GM12878 (cell line): Measurements from ENCODE around the gene PAK6. TPM values are rescaled to one million over a fixed set of nuclear protein-coding genes. Genes with fewer than 3 reads are reported as not detected.

ENCODE experiments used
- ATAC-seq: fragments of 200-7000 bp; cut with Tn5 transposase; 3 replicates; pipeline ENCODE4 v1.9.1; 2020; ENCODE audit warnings: mild to moderate bottlenecking, moderate library complexity
- BruUV-seq: library from RNA; stranded (reverse); fragments of 400-500 nt; replicated peaks from 2 replicates; lab custom pipeline; 2021; lab: Mats Ljungman, UMichigan
- CTCF ChIA-PET: fragments of 300-600 bp; sonication (Branson Sonifier 250); formaldehyde crosslinking; extraction: SDS; loops from one replicate; lab custom pipeline; 2021; ENCODE audit warnings: inconsistent platforms; lab: Yijun Ruan, JAX
- POLR2A ChIA-PET: fragments of 350-600 bp; formaldehyde crosslinking; extraction: SDS; loops from one replicate; lab custom pipeline; 2021; ENCODE audit warnings: inconsistent platforms; lab: Charles Lee
- RAD21 ChIA-PET: fragments of 300-600 bp; sonication (Branson Sonifier 250); formaldehyde crosslinking; loops from one replicate; lab custom pipeline; 2023; ENCODE audit warnings: antibody characterized with exemption; ENCODE audit not compliant: unreplicated experiment; lab: Charles Lee
- SMC1A ChIA-PET: fragments of 300-600 bp; sonication (Branson Sonifier 250); formaldehyde crosslinking; loops from one replicate; lab custom pipeline; 2023; ENCODE audit not compliant: unreplicated experiment, uncharacterized antibody; lab: Charles Lee
- DNase-seq: peaks from one replicate; pipeline ENCODE4 v3.0.0-alpha.2; 2011; ENCODE audit warnings: low read depth, low spot score
- FAIRE-seq: peaks from 3 replicates; lab custom pipeline; 2011; peaks lifted over from hg19 to GRCh38; lab: Jason Lieb, UNC
- H2AFZ ChIP-seq: 2 replicates; pipeline ENCODE4 v1.6.0; 2011; ENCODE audit warnings: low read depth, low read length, control low read depth; ENCODE audit not compliant: control insufficient read depth
- H3K27ac ChIP-seq: 2 replicates; pipeline ENCODE4 v1.5.1; 2011; ENCODE audit warnings: control low read depth; ENCODE audit not compliant: control insufficient read depth, insufficient read depth
- H3K27me3 ChIP-seq, 2 experiments: replicated peaks in 1 of 2; 2 replicates each; pipeline versions ENCODE4 v1.6.0 to v1.6.1; 2011; ENCODE audit warnings: low read length in 1 of 2; ENCODE audit not compliant: control insufficient read depth in 2 of 2, insufficient read depth in 2 of 2
- H3K36me3 ChIP-seq, 2 experiments: 2 replicates each; pipeline ENCODE4 v1.5.1; 2011; ENCODE audit warnings: low read length in 1 of 2; ENCODE audit not compliant: control insufficient read depth in 2 of 2, insufficient read depth in 2 of 2
- H3K4me1 ChIP-seq: 2 replicates; pipeline ENCODE4 v1.6.1; 2011; ENCODE audit warnings: mild to moderate bottlenecking, low read length, moderate library complexity, mixed read lengths; ENCODE audit not compliant: control insufficient read depth, insufficient read depth
- H3K4me2 ChIP-seq: 2 replicates; pipeline ENCODE4 v1.6.0; 2011; ENCODE audit warnings: control low read depth; ENCODE audit not compliant: control insufficient read depth, insufficient read depth
- H3K4me3 ChIP-seq: fragments of 200-600 bp; sonication (generic); 2 replicates; pipeline ENCODE4 v1.5.1; 2016
- H3K79me2 ChIP-seq: 2 replicates; pipeline ENCODE4 v1.6.0; 2011; ENCODE audit warnings: low read length; ENCODE audit not compliant: control insufficient read depth, insufficient read depth
- H3K9ac ChIP-seq: 2 replicates; pipeline ENCODE4 v1.8.0; 2011; ENCODE audit warnings: low read length, control low read depth, mixed read lengths; ENCODE audit not compliant: control insufficient read depth, insufficient read depth
- H3K9me3 ChIP-seq: replicated peaks from 3 replicates; pipeline ENCODE4 v1.5.1; 2011; ENCODE audit warnings: mild to moderate bottlenecking, low read length; ENCODE audit not compliant: control insufficient read depth, insufficient read depth
- H4K20me1 ChIP-seq: 2 replicates; pipeline ENCODE4 v1.6.0; 2011; ENCODE audit not compliant: control insufficient read depth, insufficient read depth
- BACH1 ChIP-seq: fragments of 450-650 bp; IDR thresholded peaks from 2 replicates; pipeline ENCODE4 v1.6.1; 2017; ENCODE audit warnings: mild to moderate bottlenecking, borderline replicate concordance
- EED ChIP-seq: sonication (generic); IDR thresholded peaks from 2 replicates; pipeline ENCODE4 v1.6.1; 2016; ENCODE audit warnings: antibody characterized with exemption, low read depth
- HDGF ChIP-seq: fragments of 450-650 bp; IDR thresholded peaks from 2 replicates; pipeline ENCODE4 v1.6.1; 2016; ENCODE audit warnings: antibody characterized with exemption
- IRF5 ChIP-seq: fragments of 450-650 bp; IDR thresholded peaks from 2 replicates; pipeline ENCODE4 v1.6.1; 2017; ENCODE audit warnings: borderline replicate concordance
- KLF5 ChIP-seq: fragments of 450-650 bp; IDR thresholded peaks from 2 replicates; pipeline ENCODE4 v1.6.1; 2014; ENCODE audit warnings: mild to moderate bottlenecking; ENCODE audit not compliant: partially characterized antibody
- NFIC ChIP-seq: IDR thresholded peaks from 2 replicates; pipeline ENCODE4 v1.6.1; 2012; ENCODE audit warnings: low read depth, mild to moderate bottlenecking, inconsistent platforms, low read length, moderate library complexity
- NFXL1 ChIP-seq: fragments of 450-650 bp; IDR thresholded peaks from 2 replicates; pipeline ENCODE4 v1.6.1; 2017; ENCODE audit warnings: antibody characterized with exemption, mild to moderate bottlenecking, borderline replicate concordance
- NFYA ChIP-seq: IDR thresholded peaks from 2 replicates; pipeline ENCODE4 v1.6.1; 2011; ENCODE audit warnings: low read depth, mild to moderate bottlenecking, low read length, improper control_type of control experiment, borderline replicate concordance
- POLR2AphosphoS2 ChIP-seq: IDR thresholded peaks from 2 replicates; pipeline ENCODE4 v1.6.1; 2011; ENCODE audit warnings: low read depth, mild to moderate bottlenecking, low read length, improper control_type of control experiment, moderate library complexity
- POU2F2 ChIP-seq: IDR thresholded peaks from 3 replicates; pipeline ENCODE4 v1.6.1; 2011; ENCODE audit warnings: low read depth, mild to moderate bottlenecking, low read length, borderline replicate concordance
- SIX5 ChIP-seq: IDR thresholded peaks from 2 replicates; pipeline ENCODE4 v1.6.1; 2011; ENCODE audit warnings: mild to moderate bottlenecking, low read depth, low read length, moderate library complexity; ENCODE audit not compliant: severe bottlenecking
- SMAD1 ChIP-seq: fragments of 450-650 bp; IDR thresholded peaks from 2 replicates; pipeline ENCODE4 v1.6.1; 2018; ENCODE audit warnings: mild to moderate bottlenecking, low read depth; ENCODE audit not compliant: partially characterized antibody
- ZBTB33 ChIP-seq: fragments of 450-650 bp; IDR thresholded peaks from 2 replicates; pipeline ENCODE4 v1.6.1; 2017; ENCODE audit warnings: mild to moderate bottlenecking
- ZNF217 ChIP-seq: fragments of 450-650 bp; IDR thresholded peaks from 2 replicates; pipeline ENCODE4 v1.6.1; 2017; ENCODE audit warnings: antibody characterized with exemption, mild to moderate bottlenecking
- ZNF274 ChIP-seq: IDR thresholded peaks from one replicate; pipeline ENCODE4 v1.8.0; 2011; ENCODE audit not compliant: insufficient read length, insufficient read depth
- ZNF622 ChIP-seq: fragments of 450-650 bp; IDR thresholded peaks from 2 replicates; pipeline ENCODE4 v1.6.1; 2017; ENCODE audit warnings: mild to moderate bottlenecking, inconsistent platforms
- WGBS: methylation state at CpG from one replicate; pipeline ENCODE4 v1.1.6; 2016; ENCODE audit warnings: low lambda C conversion rate; ENCODE audit not compliant: insufficient replicate concordance, insufficient coverage; ENCODE audit errors: missing lambda C conversion rate; 5-methylcytosine and 5-hydroxymethylcytosine counted together
- in situ Hi-C: fragments of 300-500 bp; cut with MboI; formaldehyde crosslinking; loops from 9 replicates; pipeline ENCODE4 v1.14.3; 2018; ENCODE audit warnings: mixed read lengths
- intact Hi-C: fragments of 100-400 bp; cut with micrococcal nuclease; formaldehyde crosslinking; loops from one replicate; pipeline ENCODE4 v1.14.2; 2022; ENCODE audit not compliant: unreplicated experiment
- polyA plus RNA-seq, 11 experiments: library from polyadenylated mRNA; depleted of rRNA in 4 of 11; unstranded in 6 of 11; stranded (reverse) in 5 of 11; fragments of >200 nt; fragmentation: Nextera tagmentation in 4 of 11; fragmentation: Illumina TruSeq in 1 of 11; extraction: Ambion mirVana in 4 of 11; extraction: Trizol in 1 of 11; gene quantifications; 1 replicate in 1 of 11; 2 replicates in 10 of 11; pipeline versions ENCODE4 v1.2.1 to v1.2.3, GENCODE V29; 2011 to 2016; ENCODE audit warnings: inconsistent platforms in 2 of 11, missing spikeins in 2 of 11, low read depth in 1 of 11
- total RNA-seq, 4 experiments: library from RNA; depleted of rRNA in 3 of 4; stranded (reverse); fragments of >200 nt in 3 of 4; fragmentation: Illumina TruSeq in 1 of 4; extraction: Trizol in 1 of 4; gene quantifications; 2 replicates each; pipeline versions ENCODE4 v1.2.1 to v1.2.3, GENCODE V29; 2013 to 2021

PAK6 gene
- total and polyA plus RNA-seq, 10 of the 15 experiments (the other 5 are each of a cell fraction or from before 2014, with no cell fraction given) = 0.07 to 0.92 (median 0.31) TPM; not detected in 2

GRCh38 chr15:40301467-40302179, 62.8 kb downstream of the PAK6 start:
- Histone ChIP-seq H3K4me3 (no peak overlapping the region), H3K27ac (no peak overlapping the region), H3K9ac (no peak overlapping the region), H3K9me3 (no peaks in the 10 kb centered on the region; the same call in 2 of the 3 replicates), H3K4me2 (no peak overlapping the region), H4K20me1 (no peaks in the 10 kb centered on the region), H3K4me1 (no peaks in the 10 kb centered on the region), H2AFZ (no peak overlapping the region), H3K79me2 (no peaks in the 10 kb centered on the region), H3K27me3 (no peaks in the 10 kb centered on the region), H3K36me3 (no peaks in the 10 kb centered on the region)
- intact Hi-C loops = no loop called here
- DNase-seq (no peak), ATAC-seq (no peak), FAIRE-seq (no peak)
- BruUV-seq = no TSS peak
- 66% methylated on average over 12 of the region's 12 CpGs for WGBS
- ChIA-PET RAD21 (interaction anchor here (1.4 kb wide), 1 partner anchor 35 kb away, joined by 4 read pairs; no protein-coding TSS in a partner anchor), POLR2A (no interaction called here), SMC1A (no interaction called here), CTCF (interaction anchor here (0.9 to 1.4 kb wide), 2 partner anchors 22 to 84 kb away, joined by 4 to 5 read pairs; no protein-coding TSS in a partner anchor)
- in situ Hi-C loops = no loop called here
- no peak for TF ChIP-seq ZNF622
- no peak for TF ChIP-seq NFIC
- no peak for TF ChIP-seq IRF5
- no peak for TF ChIP-seq SMAD1
- no peak for TF ChIP-seq HDGF
- TF ChIP-seq BACH1 = no peak
- no peak for TF ChIP-seq KLF5
- no peak for TF ChIP-seq ZBTB33
- no peak for TF ChIP-seq EED
- TF ChIP-seq ZNF274 = no peak
- TF ChIP-seq NFXL1 = no peak
- TF ChIP-seq POLR2AphosphoS2 = no peak
- no peak for TF ChIP-seq SIX5
- TF ChIP-seq NFYA = no peak
- TF ChIP-seq ZNF217 = no peak
- TF ChIP-seq POU2F2 = no peak
